AG04449 (cell line): ENCODE measurements around the gene EXOC4.

Experiments
- CTCF ChIA-PET: fragments of 350-600 bp; formaldehyde crosslinking; extraction: SDS; loops from one replicate; lab custom pipeline; 2021; ENCODE audit warnings: antibody characterized with exemption; lab: Yijun Ruan, JAX
- POLR2A ChIA-PET: fragments of 400-600, 350-600 bp; formaldehyde crosslinking; extraction: SDS; loops from one replicate; lab custom pipeline; 2020; ENCODE audit warnings: antibody characterized with exemption, inconsistent platforms; lab: Yijun Ruan, JAX
- DNase-seq: peaks from one replicate; pipeline ENCODE4 v3.0.0-alpha.2; 2010; ENCODE audit warnings: low read depth, low spot score
- H3K4me3 ChIP-seq: 2 replicates; pipeline ENCODE4 v1.5.1; 2011; ENCODE audit warnings: low read depth, mild to moderate bottlenecking, control low read depth, low read length
- TF ChIP-seq, protein P1 (sequence below): IDR thresholded peaks from one replicate; pipeline ENCODE4 v1.5.1; 2011; ENCODE audit warnings: mild to moderate bottlenecking, moderate library complexity, low read length, control low read depth, inconsistent platforms; ENCODE audit not compliant: insufficient read depth; ENCODE audit errors: missing control alignments

The EXOC4 gene

DNA sequence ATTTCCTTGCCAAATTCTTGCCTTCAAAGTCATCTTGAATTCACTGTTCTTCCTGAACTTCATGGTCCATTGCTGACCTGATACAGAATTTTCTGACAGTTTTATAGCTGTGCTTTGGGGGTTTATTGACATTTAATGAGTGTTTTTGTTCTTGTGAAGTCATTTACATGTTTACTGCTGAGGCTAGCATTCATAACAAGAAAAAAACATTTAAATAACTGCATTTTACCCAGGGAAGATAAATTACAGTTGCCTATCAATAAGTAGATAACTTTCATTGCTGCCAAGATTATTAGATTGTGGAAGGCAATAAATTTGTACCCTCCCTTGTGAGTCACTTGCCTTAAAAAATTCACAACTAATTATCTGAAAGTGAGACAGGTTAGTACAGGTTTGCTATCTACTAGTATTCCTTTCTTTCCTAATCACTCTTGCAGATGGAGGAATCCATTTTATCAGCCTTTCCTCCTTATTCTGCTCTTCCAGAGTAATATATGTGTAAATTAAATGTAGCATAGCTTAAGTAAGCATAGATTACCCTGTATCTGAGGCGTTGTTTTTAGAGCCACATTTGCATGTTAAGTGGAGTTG is 178.4 kb downstream of the EXOC4 start:
- CTCF ChIA-PET = interaction anchor here (1.0 to 2.4 kb wide), 2 partner anchors 721 to 747 kb away, joined by 3 to 9 read pairs; no protein-coding TSS in a partner anchor

GRCh38 chr7:133433165-133433812 is 180.4 kb downstream of the EXOC4 start:
- ChIA-PET POLR2A (no interaction called here), CTCF (interaction anchor here (0.5 to 4.4 kb wide), 17 partner anchors 10 to 1113 kb away, joined by 3 to 24 read pairs (median 9); no protein-coding TSS in a partner anchor)
- DNase-seq = no peak
- no peak overlapping the region for H3K4me3 ChIP-seq
- TF ChIP-seq, protein P1, sequence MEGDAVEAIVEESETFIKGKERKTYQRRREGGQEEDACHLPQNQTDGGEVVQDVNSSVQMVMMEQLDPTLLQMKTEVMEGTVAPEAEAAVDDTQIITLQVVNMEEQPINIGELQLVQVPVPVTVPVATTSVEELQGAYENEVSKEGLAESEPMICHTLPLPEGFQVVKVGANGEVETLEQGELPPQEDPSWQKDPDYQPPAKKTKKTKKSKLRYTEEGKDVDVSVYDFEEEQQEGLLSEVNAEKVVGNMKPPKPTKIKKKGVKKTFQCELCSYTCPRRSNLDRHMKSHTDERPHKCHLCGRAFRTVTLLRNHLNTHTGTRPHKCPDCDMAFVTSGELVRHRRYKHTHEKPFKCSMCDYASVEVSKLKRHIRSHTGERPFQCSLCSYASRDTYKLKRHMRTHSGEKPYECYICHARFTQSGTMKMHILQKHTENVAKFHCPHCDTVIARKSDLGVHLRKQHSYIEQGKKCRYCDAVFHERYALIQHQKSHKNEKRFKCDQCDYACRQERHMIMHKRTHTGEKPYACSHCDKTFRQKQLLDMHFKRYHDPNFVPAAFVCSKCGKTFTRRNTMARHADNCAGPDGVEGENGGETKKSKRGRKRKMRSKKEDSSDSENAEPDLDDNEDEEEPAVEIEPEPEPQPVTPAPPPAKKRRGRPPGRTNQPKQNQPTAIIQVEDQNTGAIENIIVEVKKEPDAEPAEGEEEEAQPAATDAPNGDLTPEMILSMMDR = no peak

More for the DNA sequence above, 178.4 kb downstream of the EXOC4 start:
- no peak overlapping the region for H3K4me3 ChIP-seq
- TF ChIP-seq, protein P1 = no peak
- POLR2A ChIA-PET = no interaction called here
- no peak for DNase-seq

- ChIA-PET CTCF (interaction anchor here (0.7 to 4.4 kb wide), 38 partner anchors 11 to 1743 kb away, joined by 3 to 27 read pairs (median 4); no protein-coding TSS in a partner anchor), POLR2A (no interaction called here)
- DNase-seq = no peak
These were observed 181.5 kb downstream of the EXOC4 start for GRCh38 chr7:133434246-133434865.

DNA sequence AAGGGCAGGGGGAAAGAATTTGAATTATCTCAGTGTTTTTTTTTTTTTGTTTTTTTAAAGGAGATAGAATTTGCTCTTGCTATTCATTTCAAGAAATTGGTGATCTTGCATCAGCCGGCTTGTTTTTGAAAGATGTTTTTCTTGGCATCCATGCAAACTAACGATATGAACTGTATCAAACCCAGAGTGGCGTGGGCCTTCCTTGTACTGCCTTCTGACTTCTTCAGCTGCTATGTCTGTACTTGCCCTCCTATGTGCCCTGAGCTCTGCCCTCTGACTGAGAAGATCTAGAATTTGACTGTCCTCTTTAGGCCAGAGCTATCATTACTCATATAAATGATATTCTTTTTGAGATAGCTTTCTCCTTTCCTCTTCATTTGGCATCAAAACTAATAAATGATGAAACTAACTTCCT is 183.1 kb downstream of the EXOC4 start:
- peak; percentile 78 for DNase-seq
- TF ChIP-seq, protein P1 = no peak
- H3K4me3 ChIP-seq = no peak overlapping the region
- POLR2A ChIA-PET = interaction anchor here (0.5 to 0.7 kb wide), 2 partner anchors 54 to 428 kb away, joined by 3 read pairs; no protein-coding TSS in a partner anchor
- CTCF ChIA-PET = interaction anchor here (0.9 to 4.4 kb wide), 8 partner anchors 10 to 725 kb away, joined by 3 to 27 read pairs (median 12); no protein-coding TSS in a partner anchor

More at GRCh38 chr7:133434246-133434865, 181.5 kb downstream of the EXOC4 start:
- TF ChIP-seq, protein P1 = peak; percentile 42
- no peak overlapping the region for H3K4me3 ChIP-seq

- H3K4me3 ChIP-seq = no peak overlapping the region
- ChIA-PET POLR2A (interaction anchor here (0.6 kb wide), 1 partner anchor 8 kb away, joined by 3 read pairs; no protein-coding TSS in a partner anchor), CTCF (interaction anchor here (0.8 to 2.2 kb wide), 5 partner anchors 291 to 784 kb away, joined by 3 to 7 read pairs (median 4); no protein-coding TSS in a partner anchor)
- TF ChIP-seq, protein P1 = no peak
- no peak for DNase-seq
These were observed 184.7 kb downstream of the EXOC4 start for GRCh38 chr7:133437544-133437943.
